ENCODE measurements around the gene YLPM1. TPM values are rescaled to one million over a fixed set of nuclear protein-coding genes. Genes with fewer than 3 reads are reported as not detected.

YLPM1 gene
- total RNA-seq, 1 donor from 2014 or later = 74.9 TPM

- no peaks in the 10 kb centered on the region for H3K27me3 Mint-ChIP-seq (ENCODE audit: unreplicated experiment)
- DNase-seq (ENCODE audit: low spot score) = no peak
- no peak overlapping the region for H3K27ac Mint-ChIP-seq (ENCODE audit: unreplicated experiment)
- H3K36me3 Mint-ChIP-seq (ENCODE audit: low read depth, unreplicated experiment) = peaks cover 19% of the 10 kb centered on the region
- no peaks in the 10 kb centered on the region for H3K9me3 Mint-ChIP-seq (ENCODE audit: unreplicated experiment)
- no peaks in the 10 kb centered on the region for H3K4me1 Mint-ChIP-seq (ENCODE audit: unreplicated experiment)
- no peak for TF ChIP-seq CTCF (IDR thresholded peaks at IDR 0.05; ENCODE audit: unreplicated experiment)
- H3K4me3 Mint-ChIP-seq (ENCODE audit: unreplicated experiment) = no peak overlapping the region
Measured at GRCh38 chr14:74733221-74733620, 29.9 kb upstream of the YLPM1 start.

- no peaks in the 10 kb centered on the region for H3K4me1 Mint-ChIP-seq (ENCODE audit: unreplicated experiment)
- DNase-seq (ENCODE audit: low spot score) = no peak
- H3K27me3 Mint-ChIP-seq (ENCODE audit: unreplicated experiment) = no peaks in the 10 kb centered on the region
- H3K4me3 Mint-ChIP-seq (ENCODE audit: unreplicated experiment) = no peak overlapping the region
- no peak for TF ChIP-seq CTCF (IDR thresholded peaks at IDR 0.05; ENCODE audit: unreplicated experiment)
- H3K36me3 Mint-ChIP-seq (ENCODE audit: low read depth, unreplicated experiment) = peaks cover 23% of the 10 kb centered on the region
- H3K9me3 Mint-ChIP-seq (ENCODE audit: unreplicated experiment) = no peaks in the 10 kb centered on the region
- H3K27ac Mint-ChIP-seq (ENCODE audit: unreplicated experiment) = no peak overlapping the region
Measured at GRCh38 chr14:74735125-74735524, 28.0 kb upstream of the YLPM1 start.

- no peak for DNase-seq (ENCODE audit: low spot score)
- peaks cover 19% of the 10 kb centered on the region for H3K36me3 Mint-ChIP-seq (ENCODE audit: low read depth, unreplicated experiment)
- no peaks in the 10 kb centered on the region for H3K9me3 Mint-ChIP-seq (ENCODE audit: unreplicated experiment)
- H3K27ac Mint-ChIP-seq (ENCODE audit: unreplicated experiment) = no peak overlapping the region
- H3K4me1 Mint-ChIP-seq (ENCODE audit: unreplicated experiment) = no peaks in the 10 kb centered on the region
- H3K27me3 Mint-ChIP-seq (ENCODE audit: unreplicated experiment) = no peaks in the 10 kb centered on the region
- TF ChIP-seq CTCF (IDR thresholded peaks at IDR 0.05; ENCODE audit: unreplicated experiment) = no peak
- no peak overlapping the region for H3K4me3 Mint-ChIP-seq (ENCODE audit: unreplicated experiment)
Measured at GRCh38 chr14:74737753-74738325, 25.3 kb upstream of the YLPM1 start.

- TF ChIP-seq CTCF (IDR thresholded peaks at IDR 0.05; ENCODE audit: unreplicated experiment) = no peak
- Mint-ChIP-seq H3K4me1 (ENCODE audit: unreplicated experiment) (no peaks in the 10 kb centered on the region), H3K27ac (ENCODE audit: unreplicated experiment) (no peak overlapping the region), H3K9me3 (ENCODE audit: unreplicated experiment) (no peaks in the 10 kb centered on the region), H3K27me3 (ENCODE audit: unreplicated experiment) (no peaks in the 10 kb centered on the region), H3K36me3 (ENCODE audit: low read depth, unreplicated experiment) (peaks cover 14% of the 10 kb centered on the region), H3K4me3 (ENCODE audit: unreplicated experiment) (no peak overlapping the region)
- DNase-seq (ENCODE audit: low spot score) = no peak
Measured at GRCh38 chr14:74739293-74740030, 23.7 kb upstream of the YLPM1 start.

GRCh38 chr14:74747237-74747636 lies 15.9 kb upstream of the YLPM1 start:
- no peak overlapping the region for H3K4me3 Mint-ChIP-seq (ENCODE audit: unreplicated experiment)
- no peak overlapping the region for H3K27ac Mint-ChIP-seq (ENCODE audit: unreplicated experiment)
- no peaks in the 10 kb centered on the region for H3K4me1 Mint-ChIP-seq (ENCODE audit: unreplicated experiment)
- no peaks in the 10 kb centered on the region for H3K27me3 Mint-ChIP-seq (ENCODE audit: unreplicated experiment)
- no peak for DNase-seq (ENCODE audit: low spot score)
- no peak for TF ChIP-seq CTCF (IDR thresholded peaks at IDR 0.05; ENCODE audit: unreplicated experiment)
- no peaks in the 10 kb centered on the region for H3K9me3 Mint-ChIP-seq (ENCODE audit: unreplicated experiment)
- peaks cover 5% of the 10 kb centered on the region for H3K36me3 Mint-ChIP-seq (ENCODE audit: low read depth, unreplicated experiment)
